Measurements from ENCODE around the gene SERTAD1. TPM values are rescaled to one million over a fixed set of nuclear protein-coding genes. Genes with fewer than 3 reads are reported as not detected.
"Not testable (repeated sequence)": the region's sequence is repeated elsewhere in the genome, so short reads cannot be mapped to it uniquely, and the experiment has no call there.

The SERTAD1 gene
- total and polyA plus RNA-seq, 2 donors (not counting 1 experiment from before 2014, with no cell fraction given), result 11.9 to 59.4 TPM

DNA sequence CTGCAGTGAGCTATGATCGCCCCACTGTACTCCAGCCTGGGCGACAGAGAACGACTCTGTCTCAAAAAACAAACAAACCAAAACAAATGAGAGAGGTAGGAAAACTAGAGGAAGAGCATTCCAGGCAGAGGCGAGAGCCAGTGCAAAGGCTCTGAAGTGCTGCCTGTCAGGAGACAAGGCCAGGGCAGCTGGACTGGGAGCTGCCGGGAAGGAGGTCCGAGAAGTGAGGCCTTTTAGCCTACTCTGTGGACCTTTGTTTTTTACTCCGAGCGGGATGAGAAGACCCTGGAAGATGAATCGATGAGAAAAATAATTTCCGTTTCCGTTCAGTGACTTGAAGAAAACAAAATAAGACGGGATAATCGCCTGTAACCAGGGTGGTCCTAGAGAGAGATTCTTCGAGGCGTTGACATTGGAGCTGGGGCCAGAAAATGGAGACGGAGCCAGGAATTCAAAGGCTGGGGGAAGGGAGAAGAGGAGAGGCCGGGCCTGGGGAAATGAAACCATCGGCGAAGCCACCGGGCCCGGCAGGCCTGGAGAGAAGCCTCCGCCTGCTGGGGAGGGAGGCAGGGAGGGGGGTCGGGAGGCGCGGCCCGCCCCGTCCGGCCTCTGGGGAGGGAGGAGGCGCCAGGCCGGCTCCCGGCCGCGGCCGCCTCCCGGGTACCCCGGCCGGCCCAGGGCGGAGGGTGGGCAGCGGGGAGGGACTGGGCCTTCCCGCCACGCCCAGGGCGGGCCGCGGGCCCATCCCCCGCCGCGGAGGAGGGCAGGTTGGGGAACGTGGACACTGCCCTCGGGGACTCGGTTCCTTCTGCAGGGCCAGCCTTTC lies 7.8 kb upstream of the SERTAD1 start:
- Mint-ChIP-seq H3K27ac (peak overlapping the region; percentile 97), H3K27me3 (no peaks in the 10 kb centered on the region), H3K9me3 (ENCODE audit: insufficient read depth) (no peaks in the 10 kb centered on the region), H3K4me1 (peaks cover 24% of the 10 kb centered on the region), H3K4me3 (peak overlapping the region; percentile 92)
- CTCF ChIA-PET, result interaction anchor here (1.0 to 2.2 kb wide), 5 partner anchors 8 to 32 kb away, joined by 4 to 13 read pairs (median 4); partner anchors contain the start of genes BLVRB and SERTAD1
- intact Hi-C loops (cut with micrococcal nuclease), result loop anchor here (1.0 kb wide), 1 partner anchor 12 kb away; no protein-coding TSS in a partner anchor
- 2% methylated on average over 46 of the region's 50 CpGs for WGBS (ENCODE audit: insufficient coverage)
- H3K36me3 ChIP-seq (replicated peaks in 1 of 2; ENCODE audit: control extremely low read depth in 1 of 2, control insufficient read depth in 1 of 2, extremely low read depth in 1 of 2, insufficient read depth in 2 of 2, low read length in 1 of 2), result no peaks in the 10 kb centered on the region
- ATAC-seq (ENCODE audit: low read depth), result peak; percentile 77
- H3K9ac ChIP-seq (ENCODE audit: low read length), result peak overlapping the region; percentile 62
- peak overlapping the region; percentile 78 for H3K4me2 ChIP-seq (replicated peaks; ENCODE audit: low read depth, low read length, poor library complexity, severe bottlenecking)
- H3K9me3 ChIP-seq (ENCODE audit: control extremely low read depth in 1 of 3, control insufficient read depth in 2 of 3, insufficient read depth in 1 of 3, low read length in 2 of 3), result no peaks in the 10 kb centered on the region
- DNase-seq, result peak; percentile 77
- peaks cover 19 to 30% of the 10 kb centered on the region in 2 donors for H3K4me1 ChIP-seq (ENCODE audit: control insufficient read depth in 2 of 2, insufficient read depth in 2 of 2, low read length in 2 of 2)
- H2AFZ ChIP-seq (ENCODE audit: insufficient read depth, low read depth, low read length, poor library complexity, severe bottlenecking), result peak overlapping the region; percentile 88
- TF ChIP-seq EZH2 (IDR thresholded peaks at IDR 0.05; ENCODE audit: borderline replicate concordance, insufficient read depth, low read depth, low read length, poor library complexity, severe bottlenecking), result no peak
- TF ChIP-seq, protein P1, sequence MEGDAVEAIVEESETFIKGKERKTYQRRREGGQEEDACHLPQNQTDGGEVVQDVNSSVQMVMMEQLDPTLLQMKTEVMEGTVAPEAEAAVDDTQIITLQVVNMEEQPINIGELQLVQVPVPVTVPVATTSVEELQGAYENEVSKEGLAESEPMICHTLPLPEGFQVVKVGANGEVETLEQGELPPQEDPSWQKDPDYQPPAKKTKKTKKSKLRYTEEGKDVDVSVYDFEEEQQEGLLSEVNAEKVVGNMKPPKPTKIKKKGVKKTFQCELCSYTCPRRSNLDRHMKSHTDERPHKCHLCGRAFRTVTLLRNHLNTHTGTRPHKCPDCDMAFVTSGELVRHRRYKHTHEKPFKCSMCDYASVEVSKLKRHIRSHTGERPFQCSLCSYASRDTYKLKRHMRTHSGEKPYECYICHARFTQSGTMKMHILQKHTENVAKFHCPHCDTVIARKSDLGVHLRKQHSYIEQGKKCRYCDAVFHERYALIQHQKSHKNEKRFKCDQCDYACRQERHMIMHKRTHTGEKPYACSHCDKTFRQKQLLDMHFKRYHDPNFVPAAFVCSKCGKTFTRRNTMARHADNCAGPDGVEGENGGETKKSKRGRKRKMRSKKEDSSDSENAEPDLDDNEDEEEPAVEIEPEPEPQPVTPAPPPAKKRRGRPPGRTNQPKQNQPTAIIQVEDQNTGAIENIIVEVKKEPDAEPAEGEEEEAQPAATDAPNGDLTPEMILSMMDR (IDR thresholded peaks at IDR 0.05), result no peak
- H3K79me2 ChIP-seq (ENCODE audit: control insufficient read depth, insufficient read depth, low read length), result peaks cover 5% of the 10 kb centered on the region
- POLR2A ChIA-PET, result interaction anchor here (0.6 to 3.2 kb wide), 4 partner anchors 8 to 11 kb away, joined by 3 to 19 read pairs (median 6); partner anchors contain the start of genes SERTAD1 and SERTAD3
- H3K27me3 ChIP-seq (replicated peaks in 1 of 4; ENCODE audit: control extremely low read depth in 1 of 4, control insufficient read depth in 3 of 4, insufficient read depth in 4 of 4, low read length in 3 of 4), result no peaks in the 10 kb centered on the region
- no peaks in the 10 kb centered on the region for H4K20me1 ChIP-seq (ENCODE audit: control insufficient read depth, insufficient read depth, low read length, poor library complexity, severe bottlenecking)
- peak overlapping the region in 4 of 5 experiments; percentile 36 to 69 (median 52) for H3K4me3 ChIP-seq (ENCODE audit: control extremely low read depth in 1 of 5, extremely low read depth in 1 of 5, insufficient read depth in 1 of 5, low read depth in 2 of 5, low read length in 4 of 5)
- H3K27ac ChIP-seq (ENCODE audit: low read length in 2 of 2), result peak overlapping the region; percentile 71 to 74

DNA sequence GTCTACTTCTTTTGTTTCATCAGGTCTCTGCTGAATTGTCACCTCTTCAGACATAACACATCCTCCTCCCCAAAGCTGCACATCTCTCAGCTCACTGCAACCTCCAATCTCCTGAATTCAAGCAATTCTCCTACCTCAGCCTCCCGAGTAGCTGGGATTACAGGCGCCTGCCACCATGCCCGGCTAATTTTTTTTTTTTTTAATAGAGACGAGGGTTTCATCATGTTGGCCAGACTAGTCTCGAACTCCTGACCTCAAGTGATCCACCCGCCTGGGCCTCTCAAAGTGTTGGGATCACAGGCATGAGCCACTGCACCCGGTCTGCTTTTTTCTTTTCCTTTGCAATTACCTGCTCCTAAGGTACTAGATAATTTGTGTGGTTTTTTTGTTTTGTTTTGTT lies 7.0 kb upstream of the SERTAD1 start:
- not testable (repeated sequence) for H3K9ac ChIP-seq (ENCODE audit: low read length); H3K4me3 ChIP-seq (ENCODE audit: control extremely low read depth in 1 of 5, extremely low read depth in 1 of 5, insufficient read depth in 1 of 5, low read depth in 2 of 5, low read length in 4 of 5); H3K27me3 Mint-ChIP-seq; H3K9me3 ChIP-seq (ENCODE audit: control extremely low read depth in 1 of 3, control insufficient read depth in 2 of 3, insufficient read depth in 1 of 3, low read length in 2 of 3); H3K27ac ChIP-seq (ENCODE audit: low read length in 2 of 2); H3K79me2 ChIP-seq (ENCODE audit: control insufficient read depth, insufficient read depth, low read length); H3K4me2 ChIP-seq (replicated peaks; ENCODE audit: low read depth, low read length, poor library complexity, severe bottlenecking); H3K36me3 ChIP-seq (replicated peaks in 1 of 2; ENCODE audit: control extremely low read depth in 1 of 2, control insufficient read depth in 1 of 2, extremely low read depth in 1 of 2, insufficient read depth in 2 of 2, low read length in 1 of 2); H3K9me3 Mint-ChIP-seq (ENCODE audit: insufficient read depth); H2AFZ ChIP-seq (ENCODE audit: insufficient read depth, low read depth, low read length, poor library complexity, severe bottlenecking); H3K27me3 ChIP-seq (replicated peaks in 1 of 4; ENCODE audit: control extremely low read depth in 1 of 4, control insufficient read depth in 3 of 4, insufficient read depth in 4 of 4, low read length in 3 of 4); H4K20me1 ChIP-seq (ENCODE audit: control insufficient read depth, insufficient read depth, low read length, poor library complexity, severe bottlenecking); ATAC-seq (ENCODE audit: low read depth); DNase-seq
- WGBS (ENCODE audit: insufficient coverage), result 95% methylated on average over 4 of the region's 7 CpGs
- Mint-ChIP-seq H3K27ac (peak overlapping the region; percentile 97), H3K4me1 (peaks cover 24% of the 10 kb centered on the region), H3K4me3 (peak overlapping the region; percentile 92)
- ChIA-PET POLR2A (interaction anchor here (3.2 kb wide), 1 partner anchor 11 kb away, joined by 19 read pairs; the partner anchor contains the start of gene SERTAD3), CTCF (interaction anchor here (0.6 to 1.6 kb wide), 4 partner anchors 10 to 29 kb away, joined by 3 to 13 read pairs (median 4); no protein-coding TSS in a partner anchor)
- intact Hi-C loops (cut with micrococcal nuclease), result loop anchor here (1.0 kb wide), 1 partner anchor 11 kb away; no protein-coding TSS in a partner anchor
- H3K4me1 ChIP-seq (ENCODE audit: control insufficient read depth in 2 of 2, insufficient read depth in 2 of 2, low read length in 2 of 2), result peaks cover 19 to 30% of the 10 kb centered on the region in 2 donors
